ENCODE data around the gene TAGLN2.

Gene TAGLN2

GRCh38 chr1:159922511-159923202 is 2.6 kb downstream of the TAGLN2 start:
- H3K27me3 ChIP-seq (ENCODE audit: control insufficient read depth in 2 of 2, insufficient read depth in 2 of 2, low read length in 2 of 2): no peaks in the 10 kb centered on the region
- H3K9ac ChIP-seq (ENCODE audit: low read depth in 1 of 2, low read length in 2 of 2): peak overlapping the region; percentile 90 to 97
- H3K4me1 ChIP-seq (ENCODE audit: control insufficient read depth in 2 of 2, insufficient read depth in 2 of 2, low read length in 2 of 2): peaks cover 50 to 51% of the 10 kb centered on the region in 2 donors
- H3K27ac ChIP-seq (ENCODE audit: low read depth in 2 of 2, low read length in 2 of 2): peak overlapping the region; percentile 95 to 99
- peak overlapping the region; percentile 97 to 98 for H3K4me3 ChIP-seq (ENCODE audit: low read length in 2 of 2)
- peaks cover 29 to 38% of the 10 kb centered on the region in 2 donors for H3K36me3 ChIP-seq (ENCODE audit: control insufficient read depth in 2 of 2, insufficient read depth in 2 of 2, low read length in 2 of 2)
- no peaks in the 10 kb centered on the region for H3K9me3 ChIP-seq (ENCODE audit: control insufficient read depth in 2 of 2, low read length in 2 of 2)

GRCh38 chr1:159921700-159922504 is 3.4 kb downstream of the TAGLN2 start:
- Histone ChIP-seq H3K4me1 (ENCODE audit: control insufficient read depth in 2 of 2, insufficient read depth in 2 of 2, low read length in 2 of 2) (peaks cover 50 to 51% of the 10 kb centered on the region in 2 donors), H3K9me3 (ENCODE audit: control insufficient read depth in 2 of 2, low read length in 2 of 2) (no peaks in the 10 kb centered on the region), H3K27me3 (ENCODE audit: control insufficient read depth in 2 of 2, insufficient read depth in 2 of 2, low read length in 2 of 2) (no peaks in the 10 kb centered on the region), H3K36me3 (ENCODE audit: control insufficient read depth in 2 of 2, insufficient read depth in 2 of 2, low read length in 2 of 2) (peaks cover 32 to 43% of the 10 kb centered on the region in 2 donors), H3K27ac (ENCODE audit: low read depth in 2 of 2, low read length in 2 of 2) (peak overlapping the region; percentile 95 to 99), H3K4me3 (ENCODE audit: low read length in 2 of 2) (peak overlapping the region; percentile 97 to 98), H3K9ac (ENCODE audit: low read depth in 1 of 2, low read length in 2 of 2) (peak overlapping the region; percentile 90 to 97)

GRCh38 chr1:159921251-159921650 is 4.1 kb downstream of the TAGLN2 start:
- H3K4me1 ChIP-seq (ENCODE audit: control insufficient read depth in 2 of 2, insufficient read depth in 2 of 2, low read length in 2 of 2): peaks cover 55% of the 10 kb centered on the region in 2 donors
- H3K9me3 ChIP-seq (ENCODE audit: control insufficient read depth in 2 of 2, low read length in 2 of 2): no peaks in the 10 kb centered on the region
- peak overlapping the region; percentile 95 to 99 for H3K27ac ChIP-seq (ENCODE audit: low read depth in 2 of 2, low read length in 2 of 2)
- H3K36me3 ChIP-seq (ENCODE audit: control insufficient read depth in 2 of 2, insufficient read depth in 2 of 2, low read length in 2 of 2): peaks cover 32 to 46% of the 10 kb centered on the region in 2 donors
- H3K27me3 ChIP-seq (ENCODE audit: control insufficient read depth in 2 of 2, insufficient read depth in 2 of 2, low read length in 2 of 2): no peaks in the 10 kb centered on the region
- H3K4me3 ChIP-seq (ENCODE audit: low read length in 2 of 2): peak overlapping the region in 1 of 2 donors; percentile 98
- no peak overlapping the region for H3K9ac ChIP-seq (ENCODE audit: low read depth in 1 of 2, low read length in 2 of 2)

- H3K27me3 ChIP-seq (ENCODE audit: control insufficient read depth in 2 of 2, insufficient read depth in 2 of 2, low read length in 2 of 2): no peaks in the 10 kb centered on the region
- no peak overlapping the region for H3K9ac ChIP-seq (ENCODE audit: low read depth in 1 of 2, low read length in 2 of 2)
- H3K9me3 ChIP-seq (ENCODE audit: control insufficient read depth in 2 of 2, low read length in 2 of 2): no peaks in the 10 kb centered on the region
- H3K4me3 ChIP-seq (ENCODE audit: low read length in 2 of 2): no peak overlapping the region
- H3K36me3 ChIP-seq (ENCODE audit: control insufficient read depth in 2 of 2, insufficient read depth in 2 of 2, low read length in 2 of 2): peaks cover 32 to 46% of the 10 kb centered on the region in 2 donors
- H3K27ac ChIP-seq (ENCODE audit: low read depth in 2 of 2, low read length in 2 of 2): peak overlapping the region in 1 of 2 donors; percentile 99
- peaks cover 50 to 55% of the 10 kb centered on the region in 2 donors for H3K4me1 ChIP-seq (ENCODE audit: control insufficient read depth in 2 of 2, insufficient read depth in 2 of 2, low read length in 2 of 2)
Observed at GRCh38 chr1:159920651-159921050, 4.7 kb downstream of the TAGLN2 start.

GRCh38 chr1:159920202-159920601 is 5.1 kb downstream of the TAGLN2 start:
- peaks cover 32 to 47% of the 10 kb centered on the region in 2 donors for H3K36me3 ChIP-seq (ENCODE audit: control insufficient read depth in 2 of 2, insufficient read depth in 2 of 2, low read length in 2 of 2)
- H3K4me3 ChIP-seq (ENCODE audit: low read length in 2 of 2): no peak overlapping the region
- no peak overlapping the region for H3K9ac ChIP-seq (ENCODE audit: low read depth in 1 of 2, low read length in 2 of 2)
- no peaks in the 10 kb centered on the region for H3K9me3 ChIP-seq (ENCODE audit: control insufficient read depth in 2 of 2, low read length in 2 of 2)
- no peaks in the 10 kb centered on the region for H3K27me3 ChIP-seq (ENCODE audit: control insufficient read depth in 2 of 2, insufficient read depth in 2 of 2, low read length in 2 of 2)
- no peak overlapping the region for H3K27ac ChIP-seq (ENCODE audit: low read depth in 2 of 2, low read length in 2 of 2)
- H3K4me1 ChIP-seq (ENCODE audit: control insufficient read depth in 2 of 2, insufficient read depth in 2 of 2, low read length in 2 of 2): peaks cover 48 to 56% of the 10 kb centered on the region in 2 donors

GRCh38 chr1:159919236-159919865 is 6.0 kb downstream of the TAGLN2 start:
- no peaks in the 10 kb centered on the region for H3K27me3 ChIP-seq (ENCODE audit: control insufficient read depth in 2 of 2, insufficient read depth in 2 of 2, low read length in 2 of 2)
- no peaks in the 10 kb centered on the region for H3K9me3 ChIP-seq (ENCODE audit: control insufficient read depth in 2 of 2, low read length in 2 of 2)
- peaks cover 32 to 47% of the 10 kb centered on the region in 2 donors for H3K36me3 ChIP-seq (ENCODE audit: control insufficient read depth in 2 of 2, insufficient read depth in 2 of 2, low read length in 2 of 2)
- no peak overlapping the region for H3K9ac ChIP-seq (ENCODE audit: low read depth in 1 of 2, low read length in 2 of 2)
- H3K4me1 ChIP-seq (ENCODE audit: control insufficient read depth in 2 of 2, insufficient read depth in 2 of 2, low read length in 2 of 2): peaks cover 48 to 59% of the 10 kb centered on the region in 2 donors
- no peak overlapping the region for H3K4me3 ChIP-seq (ENCODE audit: low read length in 2 of 2)
- peak overlapping the region; percentile 4 to 17 for H3K27ac ChIP-seq (ENCODE audit: low read depth in 2 of 2, low read length in 2 of 2)

- Histone ChIP-seq H3K36me3 (ENCODE audit: control insufficient read depth in 2 of 2, insufficient read depth in 2 of 2, low read length in 2 of 2) (peaks cover 32 to 47% of the 10 kb centered on the region in 2 donors), H3K27ac (ENCODE audit: low read depth in 2 of 2, low read length in 2 of 2) (peak overlapping the region in 1 of 2 donors; percentile 67), H3K4me1 (ENCODE audit: control insufficient read depth in 2 of 2, insufficient read depth in 2 of 2, low read length in 2 of 2) (peaks cover 44 to 63% of the 10 kb centered on the region in 2 donors), H3K9ac (ENCODE audit: low read depth in 1 of 2, low read length in 2 of 2) (no peak overlapping the region), H3K9me3 (ENCODE audit: control insufficient read depth in 2 of 2, low read length in 2 of 2) (no peaks in the 10 kb centered on the region), H3K27me3 (ENCODE audit: control insufficient read depth in 2 of 2, insufficient read depth in 2 of 2, low read length in 2 of 2) (no peaks in the 10 kb centered on the region), H3K4me3 (ENCODE audit: low read length in 2 of 2) (no peak overlapping the region)
Observed at GRCh38 chr1:159918352-159919200, 6.7 kb downstream of the TAGLN2 start.

GRCh38 chr1:159917533-159918351 is 7.6 kb downstream of the TAGLN2 start:
- H3K27me3 ChIP-seq (ENCODE audit: control insufficient read depth in 2 of 2, insufficient read depth in 2 of 2, low read length in 2 of 2): no peaks in the 10 kb centered on the region
- peak overlapping the region; percentile 42 to 67 for H3K27ac ChIP-seq (ENCODE audit: low read depth in 2 of 2, low read length in 2 of 2)
- H3K9ac ChIP-seq (ENCODE audit: low read depth in 1 of 2, low read length in 2 of 2): peak overlapping the region in 1 of 2 donors; percentile 2
- peaks cover 32 to 47% of the 10 kb centered on the region in 2 donors for H3K36me3 ChIP-seq (ENCODE audit: control insufficient read depth in 2 of 2, insufficient read depth in 2 of 2, low read length in 2 of 2)
- H3K4me1 ChIP-seq (ENCODE audit: control insufficient read depth in 2 of 2, insufficient read depth in 2 of 2, low read length in 2 of 2): peaks cover 35 to 57% of the 10 kb centered on the region in 2 donors
- H3K4me3 ChIP-seq (ENCODE audit: low read length in 2 of 2): no peak overlapping the region
- no peaks in the 10 kb centered on the region for H3K9me3 ChIP-seq (ENCODE audit: control insufficient read depth in 2 of 2, low read length in 2 of 2)

All from mucosa of rectum (tissue), 2 donors.